ENCODE data around the gene MARCHF10. TPM values are rescaled to one million over a fixed set of nuclear protein-coding genes. Genes with fewer than 3 reads are reported as not detected.

Gene MARCHF10
- total and polyA plus RNA-seq, 2 of the 13 experiments (the other 11 are each of a cell fraction or from before 2014, with no cell fraction given): not detected

- Histone ChIP-seq H3K4me3 (replicated peaks in 1 of 3; ENCODE audit: insufficient read depth in 1 of 3, low read depth in 2 of 3, low read length in 3 of 3) (no peak overlapping the region), H4K20me1 (ENCODE audit: insufficient read depth, low read length) (no peaks in the 10 kb centered on the region), H3K79me2 (ENCODE audit: insufficient read depth, low read length) (no peaks in the 10 kb centered on the region), H2AFZ (ENCODE audit: low read length) (no peak overlapping the region), H3K9me3 (ENCODE audit: low read length) (no peaks in the 10 kb centered on the region), H3K4me2 (ENCODE audit: low read depth, low read length) (no peak overlapping the region), H3K36me3 (replicated peaks in 1 of 2; ENCODE audit: control insufficient read depth in 1 of 2, insufficient read depth in 2 of 2, low read length in 2 of 2) (no peaks in the 10 kb centered on the region), H3K4me1 (ENCODE audit: insufficient read depth, low read length) (no peaks in the 10 kb centered on the region), H3K27me3 (ENCODE audit: control insufficient read depth in 1 of 2, insufficient read depth in 2 of 2, low read length in 2 of 2) (peaks cover 8 to 57% of the 10 kb centered on the region in 2 experiments), H3K9ac (ENCODE audit: insufficient read depth, low read depth, low read length) (no peak overlapping the region), H3K27ac (ENCODE audit: extremely low read length, insufficient read depth, low read length) (no peak overlapping the region)
- TF ChIP-seq, protein P1, sequence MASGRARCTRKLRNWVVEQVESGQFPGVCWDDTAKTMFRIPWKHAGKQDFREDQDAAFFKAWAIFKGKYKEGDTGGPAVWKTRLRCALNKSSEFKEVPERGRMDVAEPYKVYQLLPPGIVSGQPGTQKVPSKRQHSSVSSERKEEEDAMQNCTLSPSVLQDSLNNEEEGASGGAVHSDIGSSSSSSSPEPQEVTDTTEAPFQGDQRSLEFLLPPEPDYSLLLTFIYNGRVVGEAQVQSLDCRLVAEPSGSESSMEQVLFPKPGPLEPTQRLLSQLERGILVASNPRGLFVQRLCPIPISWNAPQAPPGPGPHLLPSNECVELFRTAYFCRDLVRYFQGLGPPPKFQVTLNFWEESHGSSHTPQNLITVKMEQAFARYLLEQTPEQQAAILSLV (CRISPR knock-in tag; IDR thresholded peaks at IDR 0.05; ENCODE audit: borderline replicate concordance): no peak
- TF ChIP-seq, protein P2, sequence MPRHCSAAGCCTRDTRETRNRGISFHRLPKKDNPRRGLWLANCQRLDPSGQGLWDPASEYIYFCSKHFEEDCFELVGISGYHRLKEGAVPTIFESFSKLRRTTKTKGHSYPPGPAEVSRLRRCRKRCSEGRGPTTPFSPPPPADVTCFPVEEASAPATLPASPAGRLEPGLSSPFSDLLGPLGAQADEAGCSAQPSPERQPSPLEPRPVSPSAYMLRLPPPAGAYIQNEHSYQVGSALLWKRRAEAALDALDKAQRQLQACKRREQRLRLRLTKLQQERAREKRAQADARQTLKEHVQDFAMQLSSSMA (CRISPR knock-in tag; IDR thresholded peaks at IDR 0.05): no peak
- TF ChIP-seq ZNF30 (CRISPR knock-in tag; IDR thresholded peaks at IDR 0.05): no peak
- TF ChIP-seq NFE2L1 (CRISPR knock-in tag; IDR thresholded peaks at IDR 0.05; ENCODE audit: borderline replicate concordance): no peak
- no peak for TF ChIP-seq KLF15 (CRISPR knock-in tag; IDR thresholded peaks at IDR 0.05; ENCODE audit: borderline replicate concordance)
- TF ChIP-seq, protein P3, sequence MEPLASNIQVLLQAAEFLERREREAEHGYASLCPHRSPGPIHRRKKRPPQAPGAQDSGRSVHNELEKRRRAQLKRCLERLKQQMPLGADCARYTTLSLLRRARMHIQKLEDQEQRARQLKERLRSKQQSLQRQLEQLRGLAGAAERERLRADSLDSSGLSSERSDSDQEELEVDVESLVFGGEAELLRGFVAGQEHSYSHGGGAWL (CRISPR knock-in tag; IDR thresholded peaks at IDR 0.05): no peak
- no peak for TF ChIP-seq ATF1 (CRISPR knock-in tag; IDR thresholded peaks at IDR 0.05)
- TF ChIP-seq ZNF552 (CRISPR knock-in tag; IDR thresholded peaks at IDR 0.05; ENCODE audit: borderline replicate concordance): no peak
- TF ChIP-seq ZNF20 (CRISPR knock-in tag; IDR thresholded peaks at IDR 0.05): no peak
- no peak for TF ChIP-seq CHD2 (IDR thresholded peaks at IDR 0.05; ENCODE audit: low read depth, low read length)
- no peak for TF ChIP-seq ZSCAN21 (CRISPR knock-in tag; IDR thresholded peaks at IDR 0.05; ENCODE audit: borderline replicate concordance)
- no peak for TF ChIP-seq ZMYM4 (CRISPR knock-in tag; IDR thresholded peaks at IDR 0.05)
- no peak for TF ChIP-seq SIX4 (CRISPR knock-in tag; IDR thresholded peaks at IDR 0.05)
- TF ChIP-seq PPARG (CRISPR knock-in tag; conservative IDR thresholded peaks at IDR 0.05): no peak
- TF ChIP-seq KDM5B (CRISPR knock-in tag; IDR thresholded peaks at IDR 0.05; ENCODE audit: borderline replicate concordance): no peak
- no peak for TF ChIP-seq SP2 (CRISPR knock-in tag; IDR thresholded peaks at IDR 0.05)
- TF ChIP-seq, protein P4, sequence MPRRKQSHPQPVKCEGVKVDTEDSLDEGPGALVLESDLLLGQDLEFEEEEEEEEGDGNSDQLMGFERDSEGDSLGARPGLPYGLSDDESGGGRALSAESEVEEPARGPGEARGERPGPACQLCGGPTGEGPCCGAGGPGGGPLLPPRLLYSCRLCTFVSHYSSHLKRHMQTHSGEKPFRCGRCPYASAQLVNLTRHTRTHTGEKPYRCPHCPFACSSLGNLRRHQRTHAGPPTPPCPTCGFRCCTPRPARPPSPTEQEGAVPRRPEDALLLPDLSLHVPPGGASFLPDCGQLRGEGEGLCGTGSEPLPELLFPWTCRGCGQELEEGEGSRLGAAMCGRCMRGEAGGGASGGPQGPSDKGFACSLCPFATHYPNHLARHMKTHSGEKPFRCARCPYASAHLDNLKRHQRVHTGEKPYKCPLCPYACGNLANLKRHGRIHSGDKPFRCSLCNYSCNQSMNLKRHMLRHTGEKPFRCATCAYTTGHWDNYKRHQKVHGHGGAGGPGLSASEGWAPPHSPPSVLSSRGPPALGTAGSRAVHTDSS (CRISPR knock-in tag; conservative IDR thresholded peaks at IDR 0.05): no peak
- intact Hi-C loops (cut with micrococcal nuclease; ENCODE audit: unreplicated experiment): no loop called here
- ATAC-seq: no peak
- BruUV-seq (replicated peaks): no TSS peak
- CTCF ChIA-PET (ENCODE audit: low intra/inter-chr PET ratio, low total read pairs): no interaction called here
- WGBS (ENCODE audit: low lambda C conversion rate): 1% methylated on average over 7 of the region's 7 CpGs
- no peak for DNase-seq (ENCODE audit: low spot score)
- FAIRE-seq: no peak
- in situ Hi-C loops (cut with HindIII; ENCODE audit: extremely low pct_ligation_motif_present, low pct_unique_long_range_greater_than_20kb): no loop called here
- POLR2A ChIA-PET: no interaction called here
These were observed 62.3 kb downstream of the MARCHF10 start for GRCh38 chr17:62745806-62746205.
